H9 (cell line): ENCODE results near the gene RASL10A. TPM values are rescaled to one million over a fixed set of nuclear protein-coding genes. Genes with fewer than 3 reads are reported as not detected.
A peak's percentile ranks its signal among the peaks of the same experiment; 100 is the strongest.

Experiments
- DNase-seq: peaks from one replicate; pipeline ENCODE4 v3.0.0-alpha.2; 2017
- H2AFZ ChIP-seq: one replicate; pipeline ENCODE4 v1.6.1; 2013; ENCODE audit warnings: mild to moderate bottlenecking, low read length, control low read depth, moderate library complexity
- H2AK5ac ChIP-seq: 2 replicates; pipeline ENCODE4 v1.6.1; 2013; ENCODE audit warnings: low read length, control low read depth, mixed read lengths; ENCODE audit not compliant: insufficient read length
- H2BK120ac ChIP-seq: one replicate; pipeline ENCODE4 v1.6.1; 2013; ENCODE audit warnings: low read depth, mild to moderate bottlenecking, low read length, control low read depth, inconsistent platforms; ENCODE audit not compliant: poor library complexity, severe bottlenecking
- H2BK12ac ChIP-seq: 2 replicates; pipeline ENCODE4 v1.6.1; 2013; ENCODE audit warnings: low read length, control low read depth, mixed read lengths, low read depth; ENCODE audit not compliant: insufficient read length
- H2BK15ac ChIP-seq: 2 replicates; pipeline ENCODE4 v1.6.1; 2013; ENCODE audit warnings: low read depth, low read length, control low read depth
- H2BK20ac ChIP-seq: one replicate; pipeline ENCODE4 v1.6.1; 2013; ENCODE audit warnings: low read depth, mild to moderate bottlenecking, low read length, control low read depth, inconsistent platforms; ENCODE audit not compliant: poor library complexity, severe bottlenecking
- H2BK5ac ChIP-seq: 2 replicates; pipeline ENCODE4 v1.6.1; 2013; ENCODE audit warnings: low read length, control low read depth, mixed read lengths; ENCODE audit not compliant: insufficient read length
- H3K14ac ChIP-seq: 2 replicates; pipeline ENCODE4 v1.6.1; 2013; ENCODE audit warnings: low read length, control low read depth; ENCODE audit not compliant: insufficient read depth
- H3K18ac ChIP-seq: 2 replicates; pipeline ENCODE4 v1.6.1; 2013; ENCODE audit warnings: low read depth, mild to moderate bottlenecking, mixed read lengths, low read length, control low read depth; ENCODE audit not compliant: insufficient read length
- H3K23ac ChIP-seq: 2 replicates; pipeline ENCODE4 v1.6.1; 2013; ENCODE audit warnings: low read length, control low read depth, mixed read lengths, low read depth; ENCODE audit not compliant: insufficient read length
- H3K23me2 ChIP-seq: 2 replicates; pipeline ENCODE4 v1.6.1; 2013; ENCODE audit warnings: low read depth, mild to moderate bottlenecking, mixed read lengths, low read length, control low read depth; ENCODE audit not compliant: insufficient read length, poor library complexity, severe bottlenecking
- H3K27ac ChIP-seq: 2 replicates; pipeline ENCODE4 v1.5.1; 2013; ENCODE audit warnings: low read length, control low read depth, mixed read lengths, low read depth; ENCODE audit not compliant: insufficient read length
- H3K27me3 ChIP-seq: 2 replicates; pipeline ENCODE4 v1.6.1; 2013; ENCODE audit warnings: low read length, control low read depth, inconsistent platforms; ENCODE audit not compliant: insufficient read depth
- H3K4ac ChIP-seq: 2 replicates; pipeline ENCODE4 v1.6.1; 2013; ENCODE audit warnings: low read depth, mild to moderate bottlenecking, control low read depth, inconsistent platforms, low read length, moderate library complexity
- H3K4me1 ChIP-seq: 2 replicates; pipeline ENCODE4 v1.6.1; 2013; ENCODE audit warnings: low read length, control low read depth, inconsistent platforms; ENCODE audit not compliant: insufficient read depth
- H3K4me2 ChIP-seq: 2 replicates; pipeline ENCODE4 v1.6.1; 2013; ENCODE audit warnings: low read length, control low read depth, mixed read lengths; ENCODE audit not compliant: insufficient read length, insufficient read depth
- H3K56ac ChIP-seq: 2 replicates; pipeline ENCODE4 v1.6.1; 2013; ENCODE audit warnings: low read depth, mild to moderate bottlenecking, mixed read lengths, low read length, control low read depth; ENCODE audit not compliant: insufficient read length
- H3K79me1 ChIP-seq: 2 replicates; pipeline ENCODE4 v1.6.1; 2013; ENCODE audit warnings: low read depth, mild to moderate bottlenecking, moderate library complexity, low read length, control low read depth, inconsistent platforms; ENCODE audit not compliant: insufficient read depth, poor library complexity, severe bottlenecking
- H3K79me2 ChIP-seq: 2 replicates; pipeline ENCODE4 v1.6.1; 2013; ENCODE audit warnings: low read length, control low read depth, inconsistent platforms; ENCODE audit not compliant: insufficient read depth
- H3K9ac ChIP-seq: 2 replicates; pipeline ENCODE4 v1.6.1; 2013; ENCODE audit warnings: low read length, control low read depth, mixed read lengths; ENCODE audit not compliant: insufficient read length; ENCODE audit errors: extremely low read depth
- H3K9me3 ChIP-seq: one replicate; pipeline ENCODE4 v1.6.1; 2013; ENCODE audit warnings: low read depth, low read length, inconsistent platforms; ENCODE audit not compliant: control insufficient read depth
- H3T11ph ChIP-seq: one replicate; pipeline ENCODE4 v1.6.1; 2013; ENCODE audit warnings: mild to moderate bottlenecking, low read length, control low read depth, inconsistent platforms
- H4K20me1 ChIP-seq: one replicate; pipeline ENCODE4 v1.6.1; 2013; ENCODE audit not compliant: control insufficient read depth, insufficient read length, insufficient read depth
- H4K5ac ChIP-seq: 2 replicates; pipeline ENCODE4 v1.6.1; 2013; ENCODE audit warnings: low read depth, mild to moderate bottlenecking, mixed read lengths, low read length, control low read depth; ENCODE audit not compliant: insufficient read length
- H4K8ac ChIP-seq: replicated peaks from 2 replicates; pipeline ENCODE4 v1.6.1; 2013; ENCODE audit warnings: low read length, control low read depth, mixed read lengths, low read depth; ENCODE audit not compliant: insufficient read length
- H4K91ac ChIP-seq: 2 replicates; pipeline ENCODE4 v1.6.1; 2013; ENCODE audit warnings: low read depth, mild to moderate bottlenecking, moderate library complexity, mixed read lengths, low read length, control low read depth; ENCODE audit not compliant: insufficient read length
- H3K27ac Mint-ChIP-seq, 3 experiments: 2 replicates in 2 of 3; 3 replicates in 1 of 3; pipeline ENCODE4 v1.8.0; 2020 to 2021; ENCODE audit warnings: mixed read lengths in 3 of 3, mild to moderate bottlenecking in 1 of 3, moderate library complexity in 1 of 3
- H3K27me3 Mint-ChIP-seq: 2 replicates; pipeline ENCODE4 v1.8.0; 2021; ENCODE audit warnings: low read depth, mild to moderate bottlenecking, moderate library complexity, mixed read lengths
- H3K36me3 Mint-ChIP-seq, 3 experiments: 2 replicates in 2 of 3; 3 replicates in 1 of 3; pipeline ENCODE4 v1.8.0; 2020 to 2021; ENCODE audit warnings: low read depth in 3 of 3, mixed read lengths in 3 of 3; ENCODE audit not compliant: insufficient read depth in 1 of 3
- H3K4me1 Mint-ChIP-seq, 2 experiments: 2 replicates each; pipeline ENCODE4 v1.8.0; 2020; ENCODE audit warnings: mixed read lengths in 2 of 2
- H3K4me3 Mint-ChIP-seq, 2 experiments: 2 replicates in 1 of 2; 3 replicates in 1 of 2; pipeline ENCODE4 v1.8.0; 2020 to 2021; ENCODE audit warnings: mild to moderate bottlenecking in 2 of 2, mixed read lengths in 2 of 2, moderate library complexity in 1 of 2
- H3K9me3 Mint-ChIP-seq, 2 experiments: 2 replicates in 1 of 2; 3 replicates in 1 of 2; pipeline ENCODE4 v1.8.0; 2020; ENCODE audit warnings: mild to moderate bottlenecking in 2 of 2, mixed read lengths in 2 of 2, moderate library complexity in 1 of 2
- CTCF ChIP-seq: fragments of 200-600 bp; sonication (generic); conservative IDR thresholded peaks from 3 replicates; pipeline ENCODE4 v1.8.0; 2021; ENCODE audit warnings: antibody characterized with exemption, mild to moderate bottlenecking
- WGBS: extraction: QIAGEN DNeasy Blood & Tissue Kit; methylation state at CpG from one replicate; pipeline ENCODE4 v1.1.7; 2013; ENCODE audit warnings: missing lambda C conversion rate, low lambda C conversion rate, mixed read lengths; ENCODE audit not compliant: insufficient read length; ENCODE audit errors: extremely low coverage; 5-methylcytosine and 5-hydroxymethylcytosine counted together
- total RNA-seq: library from RNA; stranded (reverse); gene quantifications from 2 replicates; pipeline ENCODE4 v1.2.1, GENCODE V29; 2021

Gene RASL10A
- total RNA-seq, 1 experiment from 2014 or later = 0.90 TPM

GRCh38 chr22:29336751-29337490 lies 21.4 kb upstream of the RASL10A start:
- no peaks in the 10 kb centered on the region for H3K9me3 Mint-ChIP-seq

More at GRCh38 chr22:29336751-29337490, 21.4 kb upstream of the RASL10A start:
- no peak overlapping the region for H2BK15ac ChIP-seq
- no peaks in the 10 kb centered on the region for H3K4me1 ChIP-seq
- no peaks in the 10 kb centered on the region for H3K79me2 ChIP-seq
- H3K27me3 ChIP-seq = no peaks in the 10 kb centered on the region
- Mint-ChIP-seq H3K4me3 (no peak overlapping the region), H3K4me1 (no peaks in the 10 kb centered on the region), H3K36me3 (peaks cover 24 to 76% (median 59%) of the 10 kb centered on the region in 3 experiments), H3K27me3 (no peaks in the 10 kb centered on the region), H3K27ac (peak overlapping the region in 1 of 3 experiments; percentile 68; a peak in 1 of 7 replicates)
- no CpG with 5 or more reads among the region's 14 CpGs for WGBS
- H2AFZ ChIP-seq = no peak overlapping the region
- H3K14ac ChIP-seq = no peak overlapping the region
- H3K9me3 ChIP-seq = no peaks in the 10 kb centered on the region
- H4K8ac ChIP-seq = no peak overlapping the region
- no peak overlapping the region for H3K4ac ChIP-seq
- no peak overlapping the region for H2BK20ac ChIP-seq
- no peak overlapping the region for H2BK120ac ChIP-seq
- DNase-seq = no peak
- H3K18ac ChIP-seq = no peak overlapping the region
- no peak overlapping the region for H3K4me2 ChIP-seq
- H4K20me1 ChIP-seq = peaks cover 3% of the 10 kb centered on the region
- no peak overlapping the region for H4K91ac ChIP-seq
- no peak overlapping the region for H2BK12ac ChIP-seq
- no peaks in the 10 kb centered on the region for H3K23me2 ChIP-seq
- H3T11ph ChIP-seq = no peak overlapping the region
- H4K5ac ChIP-seq = no peak overlapping the region
- H2BK5ac ChIP-seq = no peak overlapping the region
- H3K9ac ChIP-seq = no peak overlapping the region
- no peak for TF ChIP-seq CTCF
- H3K79me1 ChIP-seq = no peaks in the 10 kb centered on the region
- no peak overlapping the region for H3K23ac ChIP-seq
- no peak overlapping the region for H2AK5ac ChIP-seq
- H3K56ac ChIP-seq = no peak overlapping the region
- H3K27ac ChIP-seq = no peak overlapping the region
